A549 (cell line): ENCODE data around the gene KCNMA1. TPM values are rescaled to one million over a fixed set of nuclear protein-coding genes. Genes with fewer than 3 reads are reported as not detected.

Source experiments
- ATAC-seq, 2 experiments: fragments of 200-7000 bp in 1 of 2; fragments of >200 bp in 1 of 2; cut with Nextera tagmentation in 1 of 2; cut with Tn5 transposase in 1 of 2; 3 replicates each; pipeline versions ENCODE4 v1.8.0 to v1.9.1; 2018 to 2020; ENCODE audit warnings: mild to moderate bottlenecking in 1 of 2, moderate library complexity in 1 of 2
- CTCF ChIA-PET: fragments of 300-600 bp; sonication (Branson Sonifier 250); formaldehyde crosslinking; extraction: SDS; loops from one replicate; lab custom pipeline; 2021; ENCODE audit warnings: antibody characterized with exemption, inconsistent platforms; lab: Yijun Ruan, JAX
- POLR2A ChIA-PET: fragments of 350-600 bp; formaldehyde crosslinking; extraction: SDS; loops from one replicate; lab custom pipeline; 2021; ENCODE audit warnings: antibody characterized with exemption, inconsistent platforms; lab: Yijun Ruan, JAX
- DNase-seq, 2 experiments: peaks; one replicate each; pipeline versions ENCODE4 v3.0.0 to v3.0.0-alpha.2; 2011 to 2016; ENCODE audit warnings: low read depth in 1 of 2, low spot score in 1 of 2
- FAIRE-seq: peaks from 2 replicates; lab custom pipeline; 2011; peaks lifted over from hg19 to GRCh38; lab: Jason Lieb, UNC
- H3K27ac ChIP-seq, 2 experiments: fragments of >200 bp; sonication (Bioruptor Twin); formaldehyde crosslinking; 3 replicates each; pipeline ENCODE4 v1.5.1; 2016 to 2017
- H3K4me1 ChIP-seq: fragments of >200 bp; sonication (Bioruptor Twin); formaldehyde crosslinking; 3 replicates; pipeline ENCODE4 v1.6.1; 2016
- H3K4me2 ChIP-seq: fragments of >200 bp; sonication (Bioruptor Twin); formaldehyde crosslinking; 3 replicates; pipeline ENCODE4 v1.6.1; 2016
- H3K4me3 ChIP-seq: fragments of >200 bp; sonication (Bioruptor Twin); formaldehyde crosslinking; 3 replicates; pipeline ENCODE4 v1.5.1; 2016
- H3K9me3 ChIP-seq: fragments of >200 bp; sonication (Bioruptor Twin); formaldehyde crosslinking; 3 replicates; pipeline ENCODE4 v1.6.1; 2016
- ATOH8 ChIP-seq: fragments of 250-450 bp; sonication (Bioruptor Pico); IDR thresholded peaks from 2 replicates; pipeline ENCODE4 v1.5.0; 2020; ENCODE audit warnings: low read depth, mild to moderate bottlenecking, moderate library complexity
- CBX8 ChIP-seq: fragments of 200-600 bp; sonication (generic); IDR thresholded peaks from 2 replicates; pipeline ENCODE4 v1.6.1; 2016
- CTCF ChIP-seq: fragments of >200 bp; sonication (Bioruptor Twin); formaldehyde crosslinking; IDR thresholded peaks from 3 replicates; pipeline ENCODE4 v1.5.1; 2016
- EHMT2 ChIP-seq: fragments of 200-600 bp; sonication (generic); IDR thresholded peaks from 2 replicates; pipeline ENCODE4 v1.6.1; 2016; ENCODE audit warnings: antibody characterized with exemption, low read depth, mild to moderate bottlenecking, moderate library complexity
- FOSL2 ChIP-seq, 2 experiments: fragments of 450-650 bp in 1 of 2; fragments of >200 bp in 1 of 2; sonication (Bioruptor Twin) in 1 of 2; formaldehyde crosslinking; IDR thresholded peaks; 2 replicates each; pipeline versions ENCODE4 v1.5.0 to v1.6.1; 2016 to 2020; ENCODE audit warnings: mild to moderate bottlenecking in 1 of 2, moderate library complexity in 1 of 2
- FOXS1 ChIP-seq: fragments of 250-450 bp; sonication (Bioruptor Pico); IDR thresholded peaks from 2 replicates; pipeline ENCODE4 v1.5.0; 2020; ENCODE audit warnings: mild to moderate bottlenecking, moderate library complexity
- HEYL ChIP-seq: fragments of 250-450 bp; sonication (Bioruptor Pico); IDR thresholded peaks from 2 replicates; pipeline ENCODE4 v1.8.0; 2021; ENCODE audit warnings: mild to moderate bottlenecking, moderate library complexity
- HMGXB4 ChIP-seq: fragments of 250-450 bp; sonication (Bioruptor Pico); IDR thresholded peaks from 2 replicates; pipeline ENCODE4 v1.5.0; 2021; ENCODE audit warnings: mild to moderate bottlenecking, moderate library complexity, borderline replicate concordance
- HOXA7 ChIP-seq: fragments of 250-450 bp; sonication (Bioruptor Pico); IDR thresholded peaks from 2 replicates; pipeline ENCODE4 v1.5.0; 2020; ENCODE audit warnings: mild to moderate bottlenecking, moderate library complexity
- HOXB5 ChIP-seq: fragments of 250-450 bp; sonication (Bioruptor Pico); IDR thresholded peaks from 2 replicates; pipeline ENCODE4 v1.5.0; 2020; ENCODE audit warnings: mild to moderate bottlenecking, moderate library complexity
- JUNB ChIP-seq: fragments of >200 bp; sonication (Bioruptor Twin); formaldehyde crosslinking; IDR thresholded peaks from 2 replicates; pipeline ENCODE4 v1.6.1; 2016
- KDM1A ChIP-seq: fragments of 200-600 bp; sonication (generic); IDR thresholded peaks from 2 replicates; pipeline ENCODE4 v1.6.1; 2016; ENCODE audit warnings: low read depth, mild to moderate bottlenecking
- MAFK ChIP-seq: fragments of 450-650 bp; IDR thresholded peaks from 2 replicates; pipeline ENCODE4 v1.6.1; 2014; ENCODE audit not compliant: partially characterized antibody
- MYC ChIP-seq: IDR thresholded peaks from 2 replicates; pipeline ENCODE4 v1.6.1; 2012; ENCODE audit warnings: mild to moderate bottlenecking, inconsistent platforms, low read length, improper control_type of control experiment, borderline replicate concordance
- NPAS2 ChIP-seq: fragments of 250-450 bp; sonication (Bioruptor Pico); IDR thresholded peaks from 2 replicates; pipeline ENCODE4 v1.8.0; 2022; ENCODE audit warnings: mild to moderate bottlenecking, moderate library complexity, borderline replicate concordance
- NR3C1 ChIP-seq: fragments of >200 bp; sonication (Bioruptor Twin); formaldehyde crosslinking; IDR thresholded peaks from 3 replicates; pipeline ENCODE4 v1.6.1; 2017
- RCOR1 ChIP-seq: fragments of 150-350 bp; IDR thresholded peaks from 2 replicates; pipeline ENCODE4 v1.6.1; 2014; ENCODE audit warnings: antibody characterized with exemption, low read length, low read depth
- RFX5 ChIP-seq: fragments of 450-650 bp; IDR thresholded peaks from 2 replicates; pipeline ENCODE4 v1.7.1; 2014; ENCODE audit warnings: antibody characterized with exemption, mild to moderate bottlenecking, moderate library complexity
- SMC3 ChIP-seq: fragments of >200 bp; sonication (Bioruptor Twin); formaldehyde crosslinking; IDR thresholded peaks from 3 replicates; pipeline ENCODE4 v1.6.1; 2018; ENCODE audit warnings: inconsistent platforms
- TFCP2L1 ChIP-seq: fragments of 250-450 bp; sonication (Bioruptor Pico); IDR thresholded peaks from 2 replicates; pipeline ENCODE4 v1.5.0; 2021; ENCODE audit warnings: mild to moderate bottlenecking
- ZC3H11A ChIP-seq: fragments of 450-650 bp; IDR thresholded peaks from 2 replicates; pipeline ENCODE4 v1.6.1; 2014; ENCODE audit warnings: antibody characterized with exemption, mild to moderate bottlenecking
- ZFP36 ChIP-seq: fragments of 450-650 bp; IDR thresholded peaks from 2 replicates; pipeline ENCODE4 v1.6.1; 2014; ENCODE audit warnings: borderline replicate concordance; ENCODE audit not compliant: partially characterized antibody
- ZNF302 ChIP-seq: fragments of 250-450 bp; sonication (Bioruptor Pico); IDR thresholded peaks from 2 replicates; pipeline ENCODE4 v1.9.0; 2021; ENCODE audit warnings: inconsistent platforms, mild to moderate bottlenecking, moderate library complexity
- ZSCAN20 ChIP-seq: fragments of 250-450 bp; sonication (Bioruptor Pico); IDR thresholded peaks from 2 replicates; pipeline ENCODE4 v1.8.0; 2022; ENCODE audit warnings: mild to moderate bottlenecking, moderate library complexity
- WGBS: methylation state at CpG from one replicate; pipeline ENCODE4 v1.1.6; 2017; ENCODE audit errors: missing lambda C conversion rate; 5-methylcytosine and 5-hydroxymethylcytosine counted together
- polyA plus RNA-seq, 4 experiments: library from polyadenylated mRNA; depleted of rRNA in 3 of 4; stranded (reverse); fragments of >200 nt; fragmentation: RNase III in 1 of 4; extraction: RNeasy Plus Mini Kit Qiagen cat#74134 plus additional on column Dnase treatment in 1 of 4; gene quantifications; 2 replicates in 3 of 4; 3 replicates in 1 of 4; pipeline ENCODE4 v1.2.3, GENCODE V29; 2011 to 2017

Gene KCNMA1
- polyA plus RNA-seq, 2 of the 4 experiments (the other 2 are of a cell fraction): 14.9 to 30.6 TPM

GRCh38 chr10:77021966-77022490 lies 615.6 kb downstream of the KCNMA1 start (continued):
- no peak for TF ChIP-seq HMGXB4 (CRISPR knock-in tag)
- no peak for TF ChIP-seq RFX5
- no peak for TF ChIP-seq KDM1A
- TF ChIP-seq, all 56 proteins: peak for 0

- POLR2A ChIA-PET: no interaction called here
- no peak for TF ChIP-seq ZFP36
- TF ChIP-seq ZNF302 (CRISPR knock-in tag): no peak
- no peak for TF ChIP-seq EHMT2
- TF ChIP-seq TFCP2L1: no peak
- TF ChIP-seq HOXB5 (CRISPR knock-in tag): no peak
- TF ChIP-seq MYC: no peak
- TF ChIP-seq ATOH8 (CRISPR knock-in tag): no peak
- no peak for TF ChIP-seq HOXA7
- no peak for TF ChIP-seq JUNB
- TF ChIP-seq FOSL2 (IDR thresholded peaks at IDR 0.05): no peak
- no peak for TF ChIP-seq FOSL2 (CRISPR knock-in tag; IDR thresholded peaks at IDR 0.05)
- no peak for TF ChIP-seq NPAS2 (CRISPR knock-in tag)
- TF ChIP-seq SMC3: no peak
- no peak for TF ChIP-seq FOXS1 (CRISPR knock-in tag)
- no peak for TF ChIP-seq CTCF
- TF ChIP-seq, all 56 proteins: peak for 0
- 68% methylated on average over 4 of the region's 4 CpGs for WGBS
- CTCF ChIA-PET: interaction anchor here (1.2 to 1.4 kb wide), 2 partner anchors 9 to 19 kb away, joined by 4 read pairs; no protein-coding TSS in a partner anchor
- H3K9me3 ChIP-seq: no peaks in the 10 kb centered on the region
- no peak for ATAC-seq
- DNase-seq: no peak
- H3K27ac ChIP-seq: no peak overlapping the region
- no peak overlapping the region for H3K4me2 ChIP-seq
- no peak overlapping the region for H3K4me3 ChIP-seq
- no peak for FAIRE-seq
- H3K4me1 ChIP-seq: no peaks in the 10 kb centered on the region
Observed at GRCh38 chr10:77020426-77021040, 617.1 kb downstream of the KCNMA1 start.

GRCh38 chr10:77016855-77017254 lies 620.8 kb downstream of the KCNMA1 start:
- ChIA-PET POLR2A (no interaction called here), CTCF (no interaction called here)
- ATAC-seq (no peak), DNase-seq (no peak), FAIRE-seq (no peak)
- WGBS: 61% methylated on average over 4 of the region's 4 CpGs
- H3K9me3 ChIP-seq: no peaks in the 10 kb centered on the region
- no peak overlapping the region for H3K27ac ChIP-seq
- H3K4me2 ChIP-seq: no peak overlapping the region
- H3K4me3 ChIP-seq: no peak overlapping the region
- H3K4me1 ChIP-seq: no peaks in the 10 kb centered on the region
- TF ChIP-seq ZSCAN20 (CRISPR knock-in tag) (no peak), FOXS1 (CRISPR knock-in tag) (no peak), HOXA7 (no peak), NR3C1 (no peak), RFX5 (no peak), HMGXB4 (CRISPR knock-in tag) (no peak), MAFK (no peak), CTCF (no peak), SMC3 (no peak), ZFP36 (no peak), HEYL (CRISPR knock-in tag) (no peak), ZC3H11A (no peak), RCOR1 (no peak), CBX8 (no peak), EHMT2 (no peak), JUNB (no peak)
